Measurements from ENCODE around the gene CENATAC. TPM values are rescaled to one million over a fixed set of nuclear protein-coding genes. Genes with fewer than 3 reads are reported as not detected.

Gene CENATAC
- total and polyA plus RNA-seq, 9 of the 15 experiments (the other 6 are each of a cell fraction or from before 2014, with no cell fraction given) = 2.4 to 25.5 (median 13.7) TPM

GRCh38 chr11:118980191-118980881 is 17.6 kb upstream of the CENATAC start (continued):
- TF ChIP-seq, protein P1, sequence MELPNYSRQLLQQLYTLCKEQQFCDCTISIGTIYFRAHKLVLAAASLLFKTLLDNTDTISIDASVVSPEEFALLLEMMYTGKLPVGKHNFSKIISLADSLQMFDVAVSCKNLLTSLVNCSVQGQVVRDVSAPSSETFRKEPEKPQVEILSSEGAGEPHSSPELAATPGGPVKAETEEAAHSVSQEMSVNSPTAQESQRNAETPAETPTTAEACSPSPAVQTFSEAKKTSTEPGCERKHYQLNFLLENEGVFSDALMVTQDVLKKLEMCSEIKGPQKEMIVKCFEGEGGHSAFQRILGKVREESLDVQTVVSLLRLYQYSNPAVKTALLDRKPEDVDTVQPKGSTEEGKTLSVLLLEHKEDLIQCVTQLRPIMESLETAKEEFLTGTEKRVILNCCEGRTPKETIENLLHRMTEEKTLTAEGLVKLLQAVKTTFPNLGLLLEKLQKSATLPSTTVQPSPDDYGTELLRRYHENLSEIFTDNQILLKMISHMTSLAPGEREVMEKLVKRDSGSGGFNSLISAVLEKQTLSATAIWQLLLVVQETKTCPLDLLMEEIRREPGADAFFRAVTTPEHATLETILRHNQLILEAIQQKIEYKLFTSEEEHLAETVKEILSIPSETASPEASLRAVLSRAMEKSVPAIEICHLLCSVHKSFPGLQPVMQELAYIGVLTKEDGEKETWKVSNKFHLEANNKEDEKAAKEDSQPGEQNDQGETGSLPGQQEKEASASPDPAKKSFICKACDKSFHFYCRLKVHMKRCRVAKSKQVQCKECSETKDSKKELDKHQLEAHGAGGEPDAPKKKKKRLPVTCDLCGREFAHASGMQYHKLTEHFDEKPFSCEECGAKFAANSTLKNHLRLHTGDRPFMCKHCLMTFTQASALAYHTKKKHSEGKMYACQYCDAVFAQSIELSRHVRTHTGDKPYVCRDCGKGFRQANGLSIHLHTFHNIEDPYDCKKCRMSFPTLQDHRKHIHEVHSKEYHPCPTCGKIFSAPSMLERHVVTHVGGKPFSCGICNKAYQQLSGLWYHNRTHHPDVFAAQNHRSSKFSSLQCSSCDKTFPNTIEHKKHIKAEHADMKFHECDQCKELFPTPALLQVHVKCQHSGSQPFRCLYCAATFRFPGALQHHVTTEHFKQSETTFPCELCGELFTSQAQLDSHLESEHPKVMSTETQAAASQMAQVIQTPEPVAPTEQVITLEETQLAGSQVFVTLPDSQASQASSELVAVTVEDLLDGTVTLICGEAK (IDR thresholded peaks at IDR 0.05) = peak; percentile 87
- TF ChIP-seq, protein P1 (CRISPR knock-in tag; IDR thresholded peaks at IDR 0.05) = no peak
- TF ChIP-seq ZFP91 (CRISPR knock-in tag; IDR thresholded peaks at IDR 0.05) = no peak
- TF ChIP-seq ZNF766 (CRISPR knock-in tag; conservative IDR thresholded peaks at IDR 0.05) = no peak
- TF ChIP-seq, protein P2, sequence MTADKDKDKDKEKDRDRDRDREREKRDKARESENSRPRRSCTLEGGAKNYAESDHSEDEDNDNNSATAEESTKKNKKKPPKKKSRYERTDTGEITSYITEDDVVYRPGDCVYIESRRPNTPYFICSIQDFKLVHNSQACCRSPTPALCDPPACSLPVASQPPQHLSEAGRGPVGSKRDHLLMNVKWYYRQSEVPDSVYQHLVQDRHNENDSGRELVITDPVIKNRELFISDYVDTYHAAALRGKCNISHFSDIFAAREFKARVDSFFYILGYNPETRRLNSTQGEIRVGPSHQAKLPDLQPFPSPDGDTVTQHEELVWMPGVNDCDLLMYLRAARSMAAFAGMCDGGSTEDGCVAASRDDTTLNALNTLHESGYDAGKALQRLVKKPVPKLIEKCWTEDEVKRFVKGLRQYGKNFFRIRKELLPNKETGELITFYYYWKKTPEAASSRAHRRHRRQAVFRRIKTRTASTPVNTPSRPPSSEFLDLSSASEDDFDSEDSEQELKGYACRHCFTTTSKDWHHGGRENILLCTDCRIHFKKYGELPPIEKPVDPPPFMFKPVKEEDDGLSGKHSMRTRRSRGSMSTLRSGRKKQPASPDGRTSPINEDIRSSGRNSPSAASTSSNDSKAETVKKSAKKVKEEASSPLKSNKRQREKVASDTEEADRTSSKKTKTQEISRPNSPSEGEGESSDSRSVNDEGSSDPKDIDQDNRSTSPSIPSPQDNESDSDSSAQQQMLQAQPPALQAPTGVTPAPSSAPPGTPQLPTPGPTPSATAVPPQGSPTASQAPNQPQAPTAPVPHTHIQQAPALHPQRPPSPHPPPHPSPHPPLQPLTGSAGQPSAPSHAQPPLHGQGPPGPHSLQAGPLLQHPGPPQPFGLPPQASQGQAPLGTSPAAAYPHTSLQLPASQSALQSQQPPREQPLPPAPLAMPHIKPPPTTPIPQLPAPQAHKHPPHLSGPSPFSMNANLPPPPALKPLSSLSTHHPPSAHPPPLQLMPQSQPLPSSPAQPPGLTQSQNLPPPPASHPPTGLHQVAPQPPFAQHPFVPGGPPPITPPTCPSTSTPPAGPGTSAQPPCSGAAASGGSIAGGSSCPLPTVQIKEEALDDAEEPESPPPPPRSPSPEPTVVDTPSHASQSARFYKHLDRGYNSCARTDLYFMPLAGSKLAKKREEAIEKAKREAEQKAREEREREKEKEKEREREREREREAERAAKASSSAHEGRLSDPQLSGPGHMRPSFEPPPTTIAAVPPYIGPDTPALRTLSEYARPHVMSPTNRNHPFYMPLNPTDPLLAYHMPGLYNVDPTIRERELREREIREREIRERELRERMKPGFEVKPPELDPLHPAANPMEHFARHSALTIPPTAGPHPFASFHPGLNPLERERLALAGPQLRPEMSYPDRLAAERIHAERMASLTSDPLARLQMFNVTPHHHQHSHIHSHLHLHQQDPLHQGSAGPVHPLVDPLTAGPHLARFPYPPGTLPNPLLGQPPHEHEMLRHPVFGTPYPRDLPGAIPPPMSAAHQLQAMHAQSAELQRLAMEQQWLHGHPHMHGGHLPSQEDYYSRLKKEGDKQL (CRISPR knock-in tag; IDR thresholded peaks at IDR 0.05; ENCODE audit: borderline replicate concordance) = no peak
- TF ChIP-seq TBP (optimal IDR thresholded peaks at IDR 0.05; ENCODE audit: low read depth, low read length) = peak; percentile 56
- TF ChIP-seq MAFF (IDR thresholded peaks at IDR 0.05; ENCODE audit: low read length) = peak; percentile 31; the same call in 1 of the 2 replicates
- TF ChIP-seq BRF1 (IDR thresholded peaks at IDR 0.05; ENCODE audit: borderline replicate concordance, extremely low read depth, insufficient read length) = no peak
